Stimulated activated CD4-positive, alpha-beta T cell treated with anti-CD3 and anti-CD28 coated beads, Interleukin-2, amount 100 ng/mL, for 4 hours (primary cell): ENCODE results near the gene FPR1.

Source experiments
- DNase-seq: peaks from one replicate; pipeline ENCODE4 v3.0.0-alpha.2; 2020; ENCODE audit warnings: low read depth

Gene FPR1

GRCh38 chr19:51751655-51752054 lies at the start of gene FPR1:
FPR1 (minus strand) TSS chr19:51751878; CDS start chr19:51746994, 4,884 bp downstream.
- DNase-seq, result no peak

- no peak for DNase-seq
These were observed 49.0 kb upstream of the FPR1 start for GRCh38 chr19:51800473-51801244.

GRCh38 chr19:51799774-51800472 lies 48.2 kb upstream of the FPR1 start:
- no peak for DNase-seq

GRCh38 chr19:51799034-51799773 lies 47.5 kb upstream of the FPR1 start:
- DNase-seq, result no peak

DNA sequence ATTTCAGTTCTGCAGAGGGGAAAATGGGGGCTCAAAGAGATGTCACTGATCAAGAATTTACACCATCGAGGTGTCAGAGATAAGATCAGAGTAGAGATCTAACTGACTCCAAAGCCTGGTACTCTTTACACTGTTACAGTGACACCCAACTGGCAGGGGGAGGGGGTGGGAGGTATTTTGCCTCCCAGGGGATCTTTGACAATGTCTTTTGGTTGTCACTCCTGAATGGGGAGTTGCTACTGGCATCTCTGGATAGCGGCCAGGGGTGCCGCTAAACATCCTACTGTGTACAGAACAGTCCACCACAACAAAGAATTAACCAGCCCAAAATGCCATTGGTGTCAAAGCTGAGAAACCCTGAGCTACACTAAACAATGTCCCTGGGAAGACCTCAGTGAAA lies 46.4 kb upstream of the FPR1 start:
- DNase-seq, result no peak

- DNase-seq, result no peak
These were observed 45.8 kb upstream of the FPR1 start for GRCh38 chr19:51797480-51797879.

- DNase-seq, result no peak
These were observed 44.6 kb upstream of the FPR1 start for GRCh38 chr19:51796195-51796679.

- no peak for DNase-seq
These were observed 43.3 kb upstream of the FPR1 start, which contains the start of gene FPR3 for GRCh38 chr19:51794885-51795490. FPR3 (plus strand) TSS chr19:51795157; CDS start chr19:51823749, 28,592 bp downstream.

DNA sequence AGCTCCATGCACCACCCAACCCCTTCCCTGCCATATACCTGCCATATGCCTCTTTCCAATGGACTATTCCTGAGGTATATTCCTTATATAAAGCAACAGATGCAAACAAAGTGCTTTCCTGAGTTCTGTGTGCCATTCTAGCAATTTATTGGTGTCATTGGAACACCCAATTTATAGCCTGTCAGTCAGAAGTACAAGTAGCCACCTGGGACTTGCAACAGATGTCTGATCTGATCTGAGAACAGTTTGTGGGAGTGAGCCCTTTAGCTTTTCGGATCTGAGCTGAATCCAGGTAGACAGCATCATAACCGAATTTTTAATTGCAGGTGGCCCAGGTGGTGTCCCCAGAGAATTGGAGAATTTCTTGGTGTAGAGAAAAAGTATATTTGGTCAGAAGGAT lies 42.3 kb upstream of the FPR1 start:
- DNase-seq, result no peak

GRCh38 chr19:51792932-51793331 lies 41.3 kb upstream of the FPR1 start:
- no peak for DNase-seq

DNA sequence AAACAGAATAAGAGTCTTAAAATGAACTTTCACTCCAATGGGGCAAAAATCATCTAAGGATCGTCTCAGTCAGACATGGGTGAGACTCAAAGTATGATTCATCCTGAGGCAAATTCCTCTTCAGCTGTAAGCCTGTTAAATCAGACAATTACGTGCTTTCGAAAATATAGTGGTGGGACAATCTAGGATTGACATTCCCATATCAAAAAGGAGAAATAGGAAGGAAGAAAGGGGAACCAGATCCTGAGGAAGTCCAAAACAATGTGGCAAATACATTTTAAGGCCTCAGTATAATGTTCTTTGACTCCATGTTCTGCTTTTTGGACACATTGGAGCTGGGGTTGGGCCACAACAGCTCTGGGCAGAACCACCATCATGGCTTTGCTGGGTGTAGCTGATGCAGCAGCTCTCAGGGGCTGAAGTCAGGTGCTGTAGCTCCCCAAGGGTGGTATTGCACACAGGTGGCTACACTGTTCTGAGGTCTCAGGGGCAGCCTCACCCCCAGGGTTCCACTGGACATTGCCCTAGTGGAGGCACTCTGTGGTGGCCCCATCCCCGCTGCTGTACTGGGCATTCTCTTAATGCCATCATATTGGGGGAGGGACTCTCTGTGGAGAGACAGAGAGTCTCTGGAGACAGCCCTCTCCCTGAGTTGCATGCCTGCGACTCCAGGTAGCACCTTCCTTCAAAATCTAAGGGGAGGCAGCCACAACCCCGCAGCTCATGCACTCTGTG lies 37.5 kb upstream of the FPR1 start:
- DNase-seq, result no peak

DNA sequence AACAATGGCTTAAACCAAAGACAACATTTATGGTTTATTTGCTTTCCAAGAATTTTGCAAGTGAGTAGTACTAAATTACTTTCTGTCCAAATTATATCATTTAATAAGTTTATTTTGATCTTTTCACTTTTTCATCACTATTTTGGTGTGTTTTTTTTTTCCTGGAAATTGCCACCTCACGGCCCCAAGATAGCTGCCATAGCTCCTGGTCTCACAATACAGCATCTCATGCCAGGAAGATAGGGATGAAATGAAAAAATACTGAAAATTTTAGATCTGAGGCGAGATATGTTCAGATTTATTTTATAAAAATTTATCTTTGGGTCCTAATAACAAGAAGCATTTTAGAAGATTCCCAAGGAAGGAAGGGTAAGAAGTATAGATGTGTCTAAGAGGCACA lies 36.4 kb upstream of the FPR1 start:
- no peak for DNase-seq

- DNase-seq, result no peak
These were observed 35.2 kb upstream of the FPR1 start for GRCh38 chr19:51786646-51787494.

DNA sequence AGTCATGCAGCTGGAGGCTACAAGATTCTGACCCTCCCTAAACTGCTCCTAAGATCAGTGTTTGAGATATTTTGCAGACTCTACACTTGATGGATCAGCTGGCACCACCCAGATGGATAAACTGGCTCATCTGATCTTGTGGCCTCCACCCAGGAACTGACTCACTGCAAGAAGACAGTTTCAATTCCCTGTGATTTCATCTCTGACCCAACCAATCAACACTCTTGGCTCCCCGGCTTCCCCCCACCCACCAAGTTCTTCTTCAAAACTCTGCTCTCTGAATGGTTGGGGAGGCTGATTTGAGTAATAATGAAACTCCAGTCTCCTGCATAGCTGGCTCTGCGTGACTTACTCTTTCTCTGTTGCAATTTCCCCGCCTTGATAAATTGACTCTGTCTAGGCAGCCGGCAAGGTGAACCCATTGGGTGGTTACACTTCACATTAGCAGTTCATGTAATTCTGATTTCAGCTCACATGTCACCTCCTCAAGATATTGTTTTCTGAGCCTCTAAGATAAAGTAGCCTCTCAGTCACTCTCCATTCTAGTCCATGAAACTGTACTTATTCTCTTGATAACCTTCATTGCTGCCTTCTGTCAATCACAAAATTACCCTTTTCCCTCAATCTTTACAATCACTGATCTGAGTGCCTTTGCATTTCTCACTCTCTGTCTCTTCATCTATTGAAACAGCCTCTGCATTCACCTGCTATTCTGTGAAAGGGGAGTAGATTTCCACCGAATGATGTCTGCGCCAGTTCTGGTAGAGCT lies 33.4 kb upstream of the FPR1 start:
- peak; percentile 16 for DNase-seq

DNA sequence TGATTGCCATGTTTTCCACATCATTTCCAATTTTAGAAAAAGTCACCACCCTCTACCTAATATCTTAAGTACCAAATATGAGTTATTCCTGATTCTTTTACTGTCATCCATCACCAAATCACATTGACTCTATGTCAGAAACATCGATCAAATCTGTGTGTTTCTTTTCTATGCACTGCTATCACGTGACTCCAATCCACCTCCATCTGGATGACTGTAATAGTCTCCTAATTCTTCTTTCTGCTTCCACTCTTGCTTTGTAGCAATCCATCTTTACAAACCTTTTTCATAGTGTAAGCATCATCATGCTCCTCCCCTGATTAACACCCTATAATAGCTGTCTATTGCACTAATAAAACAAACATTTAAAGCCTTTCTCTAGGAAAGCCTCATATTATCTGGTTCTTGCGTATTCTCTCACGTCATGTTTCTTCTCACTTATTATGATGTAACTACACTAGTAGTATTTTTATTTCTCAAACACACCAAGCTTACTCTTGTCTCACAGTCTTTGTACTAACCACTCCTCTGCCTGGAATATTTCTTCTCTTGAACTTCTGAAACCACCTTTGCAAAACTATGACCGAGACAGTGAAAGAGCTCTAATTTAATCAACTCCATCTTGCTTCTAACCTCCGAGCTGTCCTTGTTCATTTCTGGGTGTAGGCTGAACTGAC lies 32.6 kb upstream of the FPR1 start:
- no peak for DNase-seq

- no peak for DNase-seq
These were observed 31.7 kb upstream of the FPR1 start for GRCh38 chr19:51783372-51783771.

DNA sequence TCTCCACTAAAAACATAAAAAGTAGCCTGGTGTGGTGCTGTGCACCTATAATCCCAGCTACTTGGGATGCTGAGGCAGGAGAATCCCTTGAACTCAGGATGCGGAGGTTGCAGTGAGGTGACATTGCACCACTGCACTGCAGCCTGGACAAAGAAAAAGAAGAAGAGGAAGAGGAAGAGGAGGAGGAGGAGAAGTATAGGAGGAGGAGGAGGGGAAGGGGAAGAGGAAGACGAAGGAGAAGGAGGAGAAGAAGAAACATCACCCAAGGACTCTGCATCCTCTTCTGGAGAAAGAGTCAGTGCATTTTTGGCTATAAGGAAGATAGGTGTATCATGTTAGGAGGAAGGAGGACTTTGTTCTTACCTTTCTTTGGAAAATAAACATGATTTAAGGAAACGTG lies 30.3 kb upstream of the FPR1 start:
- DNase-seq, result no peak

DNA sequence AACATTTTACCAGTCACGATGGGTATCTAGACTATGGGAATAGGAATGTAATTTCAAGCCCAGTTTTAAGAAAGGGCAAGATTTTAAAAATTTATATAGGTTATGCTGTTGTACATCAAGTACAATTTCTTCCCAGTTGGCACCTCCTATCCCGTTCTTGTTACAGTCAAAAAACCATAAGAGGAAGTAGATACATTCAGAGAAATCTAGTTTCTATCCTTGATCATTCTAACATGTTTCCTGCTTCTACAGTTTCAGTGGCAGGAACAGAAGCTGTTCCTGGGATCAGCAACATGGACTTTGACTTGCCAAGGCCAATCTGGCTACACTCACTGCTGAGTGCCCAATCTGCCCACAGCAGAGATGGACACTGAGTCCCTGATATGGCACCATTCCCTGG lies 28.6 kb upstream of the FPR1 start:
- DNase-seq, result no peak

DNA sequence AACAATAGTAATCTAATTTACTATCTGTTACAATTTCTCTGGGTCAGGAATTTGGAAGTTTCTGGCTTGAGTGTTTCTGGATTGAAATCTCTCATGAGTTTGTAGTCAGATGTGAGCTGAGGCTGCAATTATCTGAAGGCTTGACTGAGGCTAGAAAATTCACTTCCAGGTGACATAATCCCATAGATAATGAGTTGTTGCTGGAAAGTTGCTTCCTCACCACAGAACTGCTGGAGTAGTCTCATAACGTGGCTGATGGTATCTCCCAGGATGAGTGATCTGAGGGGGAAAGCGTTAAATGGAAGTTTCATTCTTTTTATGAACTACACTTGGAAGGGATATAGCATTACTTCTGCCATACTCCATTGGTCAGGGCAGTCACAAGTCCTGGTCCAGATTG lies 28.0 kb upstream of the FPR1 start:
- DNase-seq, result no peak
